HCT116 (cell line): ENCODE results near the gene FANCD2OS. TPM values are rescaled to one million over a fixed set of nuclear protein-coding genes. Genes with fewer than 3 reads are reported as not detected.
"Not testable (repeated sequence)": the region's sequence is repeated elsewhere in the genome, so short reads cannot be mapped to it uniquely, and the experiment has no call there.

Source experiments
- ATAC-seq: fragments of 200-7000 bp; cut with Tn5 transposase; 2 replicates; pipeline ENCODE4 v1.9.1; 2020; ENCODE audit warnings: mild to moderate bottlenecking, moderate library complexity
- BruUV-seq: library from RNA; stranded (reverse); fragments of 400-500 nt; replicated peaks from 2 replicates; lab custom pipeline; 2021; lab: Mats Ljungman, UMichigan
- CTCF ChIA-PET: fragments of 300-600 bp; sonication (Branson Sonifier 250); formaldehyde crosslinking; loops from one replicate; lab custom pipeline; 2021; ENCODE audit warnings: antibody characterized with exemption; lab: Charles Lee
- POLR2A ChIA-PET: fragments of 300-600, 350-600 bp; sonication (Branson Sonifier 250); formaldehyde crosslinking; loops from one replicate; lab custom pipeline; 2021; ENCODE audit warnings: antibody characterized with exemption; lab: Charles Lee
- RAD21 ChIA-PET, 2 experiments: fragments of 300-600 bp; sonication (Branson Sonifier 250); formaldehyde crosslinking; loops; one replicate each; lab custom pipeline; 2023; ENCODE audit warnings: low total read pairs in 2 of 2; ENCODE audit not compliant: uncharacterized antibody in 2 of 2, unreplicated experiment in 2 of 2, low non-redundant PET in 1 of 2; lab: Charles Lee
- DNase-seq: peaks from one replicate; pipeline ENCODE4 v3.0.0-alpha.2; 2010; ENCODE audit warnings: low read depth, low spot score
- H2AFZ ChIP-seq: fragments of 200-600 bp; shearing (Covaris generic), sonication (generic); 2 replicates; pipeline ENCODE4 v1.6.1; 2017; ENCODE audit warnings: low read depth, mixed run types, mixed read lengths, antibody characterized with exemption, low read length; ENCODE audit not compliant: poor library complexity, severe bottlenecking
- H3K27ac ChIP-seq: 2 replicates; pipeline ENCODE4 v1.5.1; 2012; ENCODE audit warnings: low read depth, low read length
- H3K27me3 ChIP-seq: fragments of 200-600 bp; sonication (generic); 2 replicates; pipeline ENCODE4 v1.6.1; 2016; ENCODE audit warnings: mixed run types, low read length, mixed read lengths; ENCODE audit not compliant: insufficient read depth
- H3K36me3 ChIP-seq, 2 experiments: fragments of 200-500 bp in 1 of 2; fragments of 200-600 bp in 1 of 2; sonication (Bioruptor generic) in 1 of 2; sonication (generic) in 1 of 2; 2 replicates each; pipeline versions ENCODE4 v1.5.1 to v1.6.1; 2014 to 2016; ENCODE audit warnings: low read length in 2 of 2, inconsistent platforms in 1 of 2, mixed read lengths in 1 of 2, mixed run types in 1 of 2; ENCODE audit not compliant: insufficient read depth in 2 of 2, control insufficient read depth in 1 of 2
- H3K4me1 ChIP-seq, 2 experiments: fragments of 200-600 bp in 1 of 2; sonication (generic) in 1 of 2; 2 replicates each; pipeline versions ENCODE4 v1.5.1 to v1.6.1; 2012 to 2017; ENCODE audit warnings: low read length in 2 of 2, inconsistent platforms in 1 of 2, mild to moderate bottlenecking in 1 of 2, mixed read lengths in 1 of 2, mixed run types in 1 of 2, moderate library complexity in 1 of 2; ENCODE audit not compliant: insufficient read depth in 2 of 2, control insufficient read depth in 1 of 2
- H3K4me2 ChIP-seq: fragments of 200-600 bp; sonication (generic); 2 replicates; pipeline ENCODE4 v1.6.1; 2017; ENCODE audit warnings: mixed run types, low read length, mixed read lengths
- H3K4me3 ChIP-seq, 2 experiments: fragments of 200-600 bp in 1 of 2; sonication (generic) in 1 of 2; replicated peaks in 1 of 2; 2 replicates each; pipeline ENCODE4 v1.5.1; 2011 to 2016; ENCODE audit warnings: low read length in 2 of 2, control low read depth in 1 of 2, low read depth in 1 of 2, mild to moderate bottlenecking in 1 of 2, mixed read lengths in 1 of 2, mixed run types in 1 of 2
- H3K79me2 ChIP-seq: fragments of 200-600 bp; sonication (generic); 2 replicates; pipeline ENCODE4 v1.6.1; 2017; ENCODE audit warnings: mild to moderate bottlenecking, mixed run types, low read length, moderate library complexity, mixed read lengths; ENCODE audit not compliant: insufficient read depth
- H3K9ac ChIP-seq: fragments of 200-600 bp; sonication (generic); 2 replicates; pipeline ENCODE4 v1.6.1; 2016; ENCODE audit warnings: low read length, mixed read lengths
- H3K9me2 ChIP-seq: fragments of 200-600 bp; sonication (generic), shearing (Covaris generic); 2 replicates; pipeline ENCODE4 v1.6.1; 2017; ENCODE audit warnings: mixed run types, mild to moderate bottlenecking, moderate library complexity; ENCODE audit not compliant: insufficient read depth
- H3K9me3 ChIP-seq, 2 experiments: fragments of 200-500 bp in 1 of 2; fragments of 200-600 bp in 1 of 2; sonication (Bioruptor generic) in 1 of 2; sonication (generic) in 1 of 2; 2 replicates each; pipeline ENCODE4 v1.6.1; 2014 to 2017; ENCODE audit warnings: low read length in 2 of 2, mixed read lengths in 2 of 2, inconsistent platforms in 1 of 2, low read depth in 1 of 2, mild to moderate bottlenecking in 1 of 2, mixed run types in 1 of 2, moderate library complexity in 1 of 2; ENCODE audit not compliant: control insufficient read depth in 1 of 2, insufficient read depth in 1 of 2
- H4K20me1 ChIP-seq: fragments of 200-600 bp; sonication (generic), shearing (Covaris generic); 2 replicates; pipeline ENCODE4 v1.6.1; 2017; ENCODE audit warnings: mixed run types, mild to moderate bottlenecking, moderate library complexity; ENCODE audit not compliant: insufficient read depth
- CBX3 ChIP-seq: IDR thresholded peaks from 2 replicates; pipeline ENCODE4 v1.6.1; 2012; ENCODE audit warnings: low read depth
- CTCF ChIP-seq, 3 experiments: fragments of 200-600 bp in 1 of 3; sonication (generic) in 1 of 3; IDR thresholded peaks in 2 of 3; conservative IDR thresholded peaks in 1 of 3; 2 replicates each; pipeline ENCODE4 v1.5.1; 2012 to 2017; ENCODE audit warnings: low read depth in 2 of 3, low read length in 2 of 3, antibody characterized with exemption in 1 of 3, borderline replicate concordance in 1 of 3, control low read depth in 1 of 3, mild to moderate bottlenecking in 1 of 3, mixed read lengths in 1 of 3, mixed run types in 1 of 3, moderate library complexity in 1 of 3; ENCODE audit not compliant: insufficient read depth in 1 of 3
- EGR1 ChIP-seq: IDR thresholded peaks from 2 replicates; pipeline ENCODE4 v1.6.1; 2012; ENCODE audit warnings: low read depth
- EZH2 ChIP-seq: fragments of 200-600 bp; sonication (generic); IDR thresholded peaks from 2 replicates; pipeline ENCODE4 v1.6.1; 2017; ENCODE audit warnings: antibody characterized with exemption, mixed run types
- JUND ChIP-seq: IDR thresholded peaks from 2 replicates; pipeline ENCODE4 v1.6.1; 2012
- MAX ChIP-seq: IDR thresholded peaks from 2 replicates; pipeline ENCODE4 v1.6.1; 2012
- REST ChIP-seq: IDR thresholded peaks from 2 replicates; pipeline ENCODE4 v1.6.1; 2012; ENCODE audit warnings: low read depth
- TCF7L2 ChIP-seq: IDR thresholded peaks from 2 replicates; pipeline ENCODE4 v1.7.0; 2011; ENCODE audit warnings: borderline replicate concordance, inconsistent platforms; ENCODE audit not compliant: insufficient read depth, insufficient read length; ENCODE audit errors: extremely low read depth
- YY1 ChIP-seq: IDR thresholded peaks from 2 replicates; pipeline ENCODE4 v1.6.1; 2011; ENCODE audit warnings: low read length, low read depth, moderate library complexity, mild to moderate bottlenecking; ENCODE audit not compliant: insufficient replicate concordance; ENCODE audit errors: extremely low read depth
- ZBTB33 ChIP-seq: IDR thresholded peaks from 2 replicates; pipeline ENCODE4 v1.6.1; 2011; ENCODE audit warnings: mild to moderate bottlenecking, low read length, moderate library complexity; ENCODE audit not compliant: insufficient replicate concordance; ENCODE audit errors: extremely low read depth
- ZFX ChIP-seq: fragments of 450-650 bp; IDR thresholded peaks from 2 replicates; pipeline ENCODE4 v1.6.1; 2017
- ZNF274 ChIP-seq: fragments of 200-500 bp; sonication (Bioruptor generic); IDR thresholded peaks from 2 replicates; pipeline ENCODE4 v1.6.1; 2014; ENCODE audit warnings: mild to moderate bottlenecking, low read depth, low read length, inconsistent platforms
- intact Hi-C: fragments of 100-400 bp; cut with micrococcal nuclease; formaldehyde crosslinking; loops from 2 replicates; pipeline ENCODE4 v1.10.0; 2022
- total RNA-seq: library from RNA; stranded (reverse); gene quantifications from one replicate; pipeline ENCODE4 v1.2.1, GENCODE V29; 2021; ENCODE audit not compliant: unreplicated experiment

The FANCD2OS gene
- total RNA-seq, 1 experiment from 2014 or later, result not detected

- not testable (repeated sequence) for H3K9ac ChIP-seq
These were observed 38.0 kb downstream of the FANCD2OS start for GRCh38 chr3:10070077-10070476.

GRCh38 chr3:10055097-10055496, 53.0 kb downstream of the FANCD2OS start:
- ChIA-PET RAD21 (no interaction called here), POLR2A (no interaction called here), CTCF (interaction anchor here (0.9 kb wide), 1 partner anchor 193 kb away, joined by 3 read pairs; the partner anchor contains the start of gene TATDN2)
- no peak overlapping the region for H3K27ac ChIP-seq
- no peaks in the 10 kb centered on the region for H3K79me2 ChIP-seq
- BruUV-seq, result no TSS peak
- H3K27me3 ChIP-seq, result no peaks in the 10 kb centered on the region
- no peaks in the 10 kb centered on the region for H3K9me2 ChIP-seq
- H3K36me3 ChIP-seq, result peaks cover 5 to 14% of the 10 kb centered on the region in 2 experiments; a peak in 3 of 4 replicates
- no peak overlapping the region for H3K4me2 ChIP-seq
- H3K9me3 ChIP-seq, result no peaks in the 10 kb centered on the region
- H4K20me1 ChIP-seq, result no peaks in the 10 kb centered on the region
- no peak overlapping the region for H3K4me3 ChIP-seq
- no peak for DNase-seq
- intact Hi-C loops, result no loop called here
- H3K9ac ChIP-seq, result no peak overlapping the region
- H3K4me1 ChIP-seq, result no peaks in the 10 kb centered on the region
- ATAC-seq, result no peak
- no peak overlapping the region for H2AFZ ChIP-seq
- TF ChIP-seq ZFX (no peak), EGR1 (no peak), REST (no peak), TCF7L2 (no peak), ZNF274 (no peak), CBX3 (no peak), CTCF (IDR thresholded peaks at IDR 0.05 in 2 of 3, conservative IDR thresholded peaks at IDR 0.05 in 1 of 3; ENCODE audit: borderline replicate concordance in 1 of 3, insufficient read depth in 1 of 3, low read depth in 2 of 3, low read length in 2 of 3) (no peak), JUND (no peak), ZBTB33 (no peak), EZH2 (no peak), MAX (no peak), YY1 (no peak)

More at GRCh38 chr3:10070077-10070476, 38.0 kb downstream of the FANCD2OS start:
- POLR2A ChIA-PET, DNase-seq, H3K4me3 ChIP-seq, H3K27ac ChIP-seq, H3K79me2 ChIP-seq, CTCF ChIA-PET, ATAC-seq, H2AFZ ChIP-seq, H3K9me2 ChIP-seq, H3K9me3 ChIP-seq, H4K20me1 ChIP-seq, H3K4me1 ChIP-seq, BruUV-seq, intact Hi-C loops, H3K4me2 ChIP-seq, H3K27me3 ChIP-seq, RAD21 ChIA-PET: not testable (repeated sequence)
- peaks cover 21 to 34% of the 10 kb centered on the region in 2 experiments for H3K36me3 ChIP-seq
